NCI-H1930 (cell line): ENCODE measurements around the gene MUC5B.

ENCODE experiments used
- DNase-seq, 2 experiments: peaks; one replicate each; lab custom pipeline; 2025; lab: John Stamatoyannopoulos, UW

MUC5B gene

DNA sequence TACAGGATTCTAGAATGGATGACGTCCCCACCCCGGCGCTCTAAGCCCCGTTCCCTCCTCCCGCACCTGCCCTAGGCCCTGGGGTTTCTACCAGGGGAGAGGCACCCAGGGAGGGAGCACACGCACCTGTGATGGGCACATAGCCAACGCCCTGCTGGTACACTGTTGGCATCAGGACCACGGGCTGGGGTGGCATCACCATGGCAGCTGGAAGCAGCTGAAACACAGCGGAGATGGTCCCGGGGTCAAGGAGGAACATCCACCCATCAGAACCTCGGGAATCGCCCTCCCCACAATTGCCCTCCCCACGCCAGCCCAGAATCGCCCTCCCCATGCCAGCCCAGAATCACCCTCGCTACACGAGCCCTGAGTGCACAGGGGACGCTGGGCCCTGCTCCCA lies 63.0 kb downstream of the MUC5B start:
- DNase-seq = no peak

- DNase-seq = no peak
These were observed 65.1 kb downstream of the MUC5B start for GRCh38 chr11:1287928-1288327.

DNA sequence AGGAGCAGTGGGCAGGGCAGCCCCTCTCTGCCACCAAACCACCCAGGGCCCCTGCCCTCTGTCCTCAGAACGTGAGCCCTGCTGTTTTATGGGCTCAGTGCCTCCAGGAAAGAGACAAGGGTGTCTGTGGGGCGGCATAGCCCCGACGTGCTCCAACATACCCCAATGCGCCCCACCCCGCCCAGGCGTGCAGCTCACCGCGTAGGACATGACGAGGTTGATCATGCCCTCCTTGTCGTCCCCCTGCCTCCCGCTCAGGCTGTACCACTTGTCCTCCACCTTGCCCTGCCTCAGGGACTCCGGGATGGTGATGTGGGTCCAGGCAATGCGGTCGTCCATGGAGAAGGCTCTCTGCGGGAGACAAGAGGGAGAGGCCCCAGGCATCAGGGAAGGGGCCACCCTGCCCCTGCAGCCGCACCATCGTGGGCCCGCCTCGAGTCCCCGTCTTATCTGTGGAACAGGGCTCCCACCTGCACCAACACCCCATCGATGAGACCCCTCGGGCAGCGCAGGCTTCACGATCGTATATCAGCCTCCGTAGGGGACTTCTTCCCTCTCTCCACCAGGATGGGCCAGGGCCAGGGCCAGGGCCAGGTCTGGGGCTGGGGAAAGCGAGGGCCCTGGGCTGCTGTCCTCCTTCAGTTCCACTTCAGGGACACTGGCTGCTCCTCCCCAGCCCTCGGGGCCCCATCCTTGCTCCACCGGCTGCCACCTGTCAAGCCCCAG lies 65.7 kb downstream of the MUC5B start:
- DNase-seq = no peak

- no peak for DNase-seq
These were observed 66.5 kb downstream of the MUC5B start for GRCh38 chr11:1289211-1289935.

GRCh38 chr11:1290052-1291040 lies 67.5 kb downstream of the MUC5B start:
- DNase-seq = no peak

- DNase-seq = no peak
These were observed 68.6 kb downstream of the MUC5B start for GRCh38 chr11:1291295-1292017.

DNA sequence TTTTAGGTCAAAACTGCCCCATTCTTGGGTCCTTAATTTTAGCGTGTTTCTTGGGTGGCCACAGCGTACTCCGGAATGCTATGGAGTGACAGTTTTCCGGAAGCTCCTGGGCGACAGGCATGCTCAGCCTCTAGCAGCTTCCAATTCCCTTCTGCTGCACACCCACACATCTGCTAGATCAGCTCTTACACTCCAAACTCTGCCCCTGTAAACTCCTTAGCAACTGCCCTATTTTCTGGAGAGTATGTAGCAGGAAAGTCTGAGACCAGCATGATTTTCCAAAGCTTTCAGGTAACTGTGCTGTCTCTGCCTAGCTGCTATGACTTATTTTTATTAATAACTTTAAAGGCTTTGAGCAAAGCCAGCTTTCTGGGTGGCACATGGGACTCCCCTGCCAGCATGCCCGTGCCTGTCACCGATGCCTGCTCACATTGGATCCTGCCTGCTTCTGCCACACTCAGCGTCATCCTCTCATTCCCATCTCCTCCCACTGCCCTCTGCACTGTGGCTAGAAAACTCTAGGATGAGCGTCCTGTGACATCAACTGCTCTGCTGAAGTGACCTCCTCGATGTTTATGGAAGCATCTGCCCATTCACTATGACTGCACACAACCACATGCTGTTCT lies 69.3 kb downstream of the MUC5B start:
- DNase-seq = no peak

- DNase-seq = no peak
These were observed 70.1 kb downstream of the MUC5B start for GRCh38 chr11:1292644-1293618.

GRCh38 chr11:1293619-1294015 lies 70.8 kb downstream of the MUC5B start:
- peak in 1 of 2 experiments; percentile 16 for DNase-seq

DNA sequence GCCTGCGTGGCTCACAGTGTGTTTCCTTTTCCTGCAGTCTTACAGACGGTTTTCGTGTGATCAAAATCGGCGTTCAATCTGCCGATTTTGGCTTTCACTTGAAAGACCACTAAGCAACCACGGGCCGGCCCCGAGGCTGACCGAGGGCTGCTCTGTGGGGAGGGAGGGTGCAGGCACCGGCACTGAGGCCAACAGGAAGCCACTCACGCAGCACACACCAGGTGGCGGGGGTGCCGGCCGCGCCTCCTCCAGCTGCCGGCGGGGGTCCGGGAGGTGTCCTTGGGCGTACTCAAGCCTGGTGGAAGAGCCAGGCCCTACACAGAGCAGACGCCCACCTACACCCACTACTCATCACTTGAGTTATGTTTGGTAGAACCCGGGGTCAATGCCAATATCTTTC lies 72.2 kb downstream of the MUC5B start:
- no peak for DNase-seq

DNA sequence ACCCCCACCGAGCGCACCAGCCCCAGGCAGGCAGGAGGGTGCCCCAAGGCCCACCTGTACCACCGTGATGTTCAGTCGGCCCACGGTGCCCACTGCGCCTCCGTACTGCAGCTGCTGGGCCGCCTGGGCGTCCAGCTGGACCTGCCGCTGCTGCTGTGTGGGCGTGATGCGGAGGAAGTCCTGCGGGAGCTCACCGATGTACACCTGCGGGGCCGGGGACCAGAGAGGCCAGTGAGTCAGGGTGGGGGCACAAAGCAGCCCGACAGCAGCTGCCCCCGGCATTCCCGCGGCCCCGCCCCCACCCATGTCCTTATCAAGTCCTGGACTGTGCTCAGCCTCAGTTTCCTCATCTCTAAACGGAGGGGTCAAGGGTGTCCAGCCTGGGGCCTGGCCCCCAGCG lies 72.7 kb downstream of the MUC5B start:
- no peak for DNase-seq

DNA sequence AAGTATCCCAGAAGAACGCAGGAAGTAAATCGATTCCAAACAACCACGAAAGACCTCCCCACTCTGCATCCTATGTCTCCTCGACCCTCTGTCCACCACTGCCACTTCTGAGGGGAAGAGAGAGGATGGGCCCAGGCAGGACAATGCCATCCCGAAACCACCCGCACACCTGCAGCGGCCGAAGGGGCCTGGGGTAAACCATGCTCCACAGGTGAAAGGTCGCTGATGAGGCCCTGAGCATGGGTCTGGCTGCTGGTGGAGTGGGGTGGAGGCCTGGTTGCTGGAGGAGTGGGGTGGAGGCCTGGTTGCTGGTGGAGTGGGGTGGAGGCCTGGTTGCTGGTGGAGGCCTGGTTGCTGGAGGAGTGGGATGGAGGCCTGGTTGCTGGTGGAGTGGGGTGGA lies 73.4 kb downstream of the MUC5B start:
- no peak for DNase-seq

- no peak for DNase-seq
These were observed 74.2 kb downstream of the MUC5B start for GRCh38 chr11:1297011-1297575.

- DNase-seq = no peak
These were observed 75.0 kb downstream of the MUC5B start for GRCh38 chr11:1297576-1298473.

- no peak for DNase-seq
These were observed 76.0 kb downstream of the MUC5B start for GRCh38 chr11:1298695-1299492.

GRCh38 chr11:1299621-1300020 lies 76.8 kb downstream of the MUC5B start:
- no peak for DNase-seq

GRCh38 chr11:1300121-1300520 lies 77.3 kb downstream of the MUC5B start:
- no peak for DNase-seq
